Measurements from ENCODE around the gene SLC38A8.

The SLC38A8 gene

GRCh38 chr16:84027625-84028024 is 15.0 kb downstream of the SLC38A8 start:
- DNase-seq = no peak

GRCh38 chr16:84026606-84027005 is 16.0 kb downstream of the SLC38A8 start:
- no peak for DNase-seq

DNA sequence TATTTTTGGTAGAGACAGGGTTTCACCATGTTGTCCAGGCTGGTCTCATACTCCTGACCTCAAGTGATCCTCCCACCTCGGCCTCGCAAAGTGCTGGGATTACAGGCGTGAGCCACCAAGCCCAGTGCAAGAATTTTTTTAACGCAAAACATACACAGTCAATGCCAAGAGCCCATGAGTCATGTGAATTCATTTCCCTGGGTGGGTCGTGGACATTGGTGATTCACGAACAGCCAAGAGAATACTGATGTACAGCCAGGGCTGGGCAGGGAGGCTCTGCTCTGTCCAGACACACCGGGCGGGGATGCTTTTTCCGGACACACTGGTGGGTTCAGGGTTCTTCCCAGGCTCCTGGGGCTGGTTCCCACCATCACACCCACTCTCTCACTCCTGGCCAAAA is 17.7 kb downstream of the SLC38A8 start:
- no peak for DNase-seq

- no peak for DNase-seq
Measured at GRCh38 chr16:84022644-84023043, 20.0 kb downstream of the SLC38A8 start.

DNA sequence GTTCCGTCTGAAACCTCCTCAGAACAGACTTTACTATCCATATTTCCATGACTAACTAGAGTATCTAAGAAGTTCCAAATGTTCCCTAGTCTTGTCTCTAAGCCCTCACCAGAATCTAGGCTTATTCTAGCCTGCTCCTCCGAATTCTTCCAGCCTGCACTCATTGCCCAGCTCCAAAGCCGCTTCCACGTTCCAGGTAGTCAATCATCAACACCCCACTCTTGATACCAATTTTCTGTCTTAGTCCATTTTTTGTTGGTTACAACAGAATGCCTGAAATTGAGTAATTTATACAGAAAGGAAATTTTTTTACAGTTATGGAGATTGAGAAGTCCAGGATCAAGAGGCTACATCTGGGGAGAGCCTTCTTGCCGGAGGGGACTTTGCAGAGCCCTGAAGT is 21.1 kb downstream of the SLC38A8 start:
- no peak for DNase-seq

- no peak for DNase-seq
Measured at GRCh38 chr16:84020353-84020752, 22.2 kb downstream of the SLC38A8 start.

GRCh38 chr16:84018710-84019109 is 23.9 kb downstream of the SLC38A8 start:
- no peak for DNase-seq

DNA sequence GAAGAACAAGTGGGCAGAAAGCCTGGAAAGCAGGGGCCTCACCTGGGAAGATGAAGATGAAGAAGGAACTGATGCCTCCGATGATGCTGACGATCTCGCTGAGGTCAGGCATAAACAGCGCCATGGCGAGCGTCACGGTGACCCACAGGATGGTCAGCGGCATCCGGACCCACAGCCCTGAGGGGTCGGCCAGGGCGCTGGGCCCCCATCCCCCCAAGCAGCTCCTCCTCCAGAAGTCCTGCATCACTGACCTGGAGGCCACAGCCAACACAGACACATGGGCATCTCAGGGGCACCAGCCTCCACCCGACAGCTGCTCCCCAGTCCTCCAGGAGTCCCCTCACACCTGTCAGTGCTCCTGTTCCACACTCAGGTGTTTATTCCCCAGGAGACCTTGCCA is 26.1 kb downstream of the SLC38A8 start:
- DNase-seq = no peak

DNA sequence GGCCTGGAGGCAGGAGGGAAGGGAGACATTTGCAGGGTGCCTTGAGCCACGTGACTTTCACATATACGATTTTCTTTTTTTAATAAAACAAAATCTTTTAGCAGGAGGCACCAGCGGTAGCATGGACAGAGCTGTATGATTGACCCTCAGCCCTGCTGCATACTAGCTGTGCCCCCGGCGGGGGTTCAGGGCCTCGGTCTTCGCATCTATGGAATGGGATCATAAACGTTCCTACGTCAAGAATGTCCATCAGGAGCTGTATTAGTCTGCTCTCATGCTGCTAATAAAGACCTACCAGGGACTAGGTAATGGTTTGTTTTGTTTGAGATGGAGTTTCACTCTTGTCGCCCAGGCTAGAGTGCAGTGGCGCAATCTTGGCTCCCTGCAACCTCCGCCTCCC is 27.2 kb downstream of the SLC38A8 start:
- DNase-seq = no peak

GRCh38 chr16:84014570-84015327 is 27.8 kb downstream of the SLC38A8 start:
- DNase-seq = no peak

DNA sequence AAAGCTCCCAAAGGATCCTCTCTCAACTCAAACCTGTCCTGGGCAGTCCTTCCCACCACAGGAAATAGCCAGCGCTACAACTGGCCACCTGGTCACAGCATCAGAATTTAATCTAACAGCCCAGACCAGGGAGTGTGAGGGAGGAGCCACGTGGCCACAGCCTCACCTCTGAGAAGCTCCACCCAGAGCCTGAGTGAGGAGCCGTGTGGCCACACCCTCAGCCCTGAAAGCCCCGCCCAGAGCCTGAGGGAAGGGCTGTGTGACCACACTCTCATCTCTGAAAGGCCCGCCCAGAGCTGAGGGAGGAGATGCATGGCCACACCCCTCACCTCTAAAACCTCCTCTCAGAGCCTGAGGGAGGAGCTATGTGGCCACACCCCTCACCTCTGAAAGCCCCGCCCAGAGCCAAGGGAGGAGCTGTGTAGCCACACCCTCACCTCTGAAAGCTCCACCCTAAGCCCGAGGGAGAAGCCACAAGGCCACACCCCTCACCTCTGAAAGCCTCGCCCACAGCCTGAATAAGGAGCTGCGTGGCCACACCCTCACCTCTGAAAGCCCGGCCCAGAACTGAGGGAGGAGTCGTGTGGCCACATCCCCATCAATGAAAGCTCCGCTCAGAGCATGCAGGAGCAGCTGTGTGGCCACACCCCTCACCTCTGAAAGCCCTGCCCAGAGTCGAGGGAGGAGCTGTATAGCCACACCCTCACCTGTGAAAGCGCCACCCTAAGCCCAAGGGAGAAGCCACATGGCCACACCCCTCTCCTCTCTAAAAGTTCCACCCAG is 28.6 kb downstream of the SLC38A8 start:
- peak; percentile 0 for DNase-seq

DNA sequence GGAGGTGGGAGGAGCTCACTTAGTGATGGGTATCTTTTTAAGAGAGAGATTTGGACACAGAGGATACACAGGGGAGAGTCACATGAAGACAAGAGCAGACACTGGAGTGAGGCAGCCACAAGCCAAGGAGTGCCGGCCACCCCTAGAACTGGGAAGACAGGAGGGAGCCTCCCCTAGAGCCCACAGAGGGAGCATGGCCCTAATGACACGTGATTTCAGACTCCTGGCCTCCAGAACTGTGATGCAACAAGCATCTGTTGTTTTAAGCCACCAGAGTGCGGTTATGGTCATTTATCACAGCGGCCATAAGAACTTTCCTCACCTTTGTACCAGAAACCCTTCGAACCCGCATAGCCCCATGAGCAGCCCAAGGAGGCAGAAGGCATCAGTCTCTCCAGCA is 33.3 kb downstream of the SLC38A8 start:
- DNase-seq = no peak

DNA sequence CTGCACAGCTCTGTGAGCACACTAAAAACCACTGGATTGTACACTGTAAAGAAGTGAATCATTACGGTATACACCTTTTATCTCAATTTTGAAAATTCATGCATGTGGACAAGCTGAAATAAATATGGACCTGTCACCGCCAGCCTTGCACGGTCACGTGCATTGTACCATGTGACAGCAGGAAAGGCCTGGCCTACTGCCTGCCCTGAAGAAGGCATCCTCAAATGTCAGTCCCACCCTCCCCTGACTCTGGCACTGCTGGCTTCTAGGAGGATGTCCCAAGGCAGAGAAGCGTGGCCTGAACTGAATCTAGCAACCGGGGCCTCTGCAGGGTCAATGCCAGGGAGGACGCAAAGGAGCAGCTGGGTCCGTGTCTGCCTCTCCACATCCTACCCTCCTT is 34.6 kb downstream of the SLC38A8 start:
- DNase-seq = no peak

DNA sequence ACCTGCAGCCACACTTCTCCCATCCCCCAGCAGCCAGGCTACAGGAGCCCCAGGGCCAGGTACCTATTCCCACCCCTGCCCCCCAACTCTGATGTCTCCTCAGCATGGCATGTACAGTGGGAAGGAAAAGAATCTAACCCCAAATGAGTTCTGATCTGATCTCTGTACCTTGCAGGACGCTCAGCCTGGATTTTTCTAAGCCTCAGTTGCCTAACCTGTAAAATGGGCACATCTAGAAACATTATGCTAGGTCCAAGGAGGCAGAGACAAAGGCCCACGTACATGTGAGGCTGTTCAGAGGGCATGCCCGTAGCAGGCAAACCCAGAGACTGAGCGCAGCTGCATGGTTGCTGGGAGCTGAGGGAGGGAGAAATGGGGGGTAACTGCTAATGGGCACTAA is 35.1 kb downstream of the SLC38A8 start:
- DNase-seq = no peak

DNA sequence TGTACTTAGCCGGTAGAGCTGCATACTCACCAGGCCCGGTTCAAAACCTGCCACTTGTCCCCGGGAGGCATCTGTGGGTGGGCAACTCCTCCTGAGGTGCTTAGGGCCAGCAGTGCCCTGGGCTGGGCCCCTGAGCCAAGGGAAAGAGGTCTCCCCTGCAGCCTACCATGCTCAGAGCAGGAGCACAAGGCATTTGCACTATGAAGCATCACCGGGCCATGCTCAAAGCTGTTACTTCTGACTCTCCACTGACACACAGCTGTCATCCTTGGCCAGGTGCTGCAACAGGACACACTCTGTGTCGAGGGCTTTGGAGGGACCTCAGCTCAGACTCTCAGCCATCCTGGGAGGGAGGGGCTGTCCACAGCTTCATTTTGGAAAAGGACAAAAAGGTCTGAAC is 37.2 kb downstream of the SLC38A8 start:
- DNase-seq = no peak

DNA sequence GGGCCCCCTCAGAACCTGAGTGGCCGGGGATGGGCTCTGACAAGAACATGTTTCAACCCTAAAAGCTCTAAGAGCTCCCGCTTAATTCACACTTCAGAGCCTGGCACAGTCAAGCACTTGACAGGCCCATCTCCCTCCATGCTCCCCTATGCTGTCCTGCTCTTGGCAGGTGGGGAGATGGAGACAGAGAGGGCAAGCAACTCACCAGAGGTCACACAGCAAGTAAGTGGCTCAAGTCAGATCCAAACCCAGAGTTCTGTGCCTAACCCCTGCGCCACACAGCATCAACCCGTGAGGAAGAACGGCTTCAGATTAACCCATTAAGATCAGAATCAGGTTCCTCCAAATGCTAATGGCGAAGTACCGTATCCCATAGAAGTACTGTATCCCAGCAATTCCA is 38.2 kb downstream of the SLC38A8 start:
- no peak for DNase-seq

DNA sequence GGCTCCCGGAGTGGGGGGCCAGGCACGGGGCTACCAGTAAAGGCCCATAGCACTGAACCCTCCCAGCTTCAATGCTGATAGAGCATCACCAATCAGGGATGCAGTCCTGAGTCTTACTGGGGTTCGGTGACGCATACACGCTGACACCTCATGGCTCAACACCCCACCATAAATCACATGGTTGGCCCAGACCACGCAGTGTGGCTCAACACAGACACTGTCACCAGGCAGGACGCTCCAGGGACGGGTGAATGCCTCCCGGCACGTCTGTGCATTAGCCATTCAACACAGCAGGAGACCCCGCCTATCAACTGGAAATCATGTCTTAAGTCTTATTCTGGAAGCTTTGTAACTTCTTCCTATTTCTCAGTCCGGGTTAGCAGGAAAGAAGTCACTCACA is 39.6 kb downstream of the SLC38A8 start:
- DNase-seq = no peak

DNA sequence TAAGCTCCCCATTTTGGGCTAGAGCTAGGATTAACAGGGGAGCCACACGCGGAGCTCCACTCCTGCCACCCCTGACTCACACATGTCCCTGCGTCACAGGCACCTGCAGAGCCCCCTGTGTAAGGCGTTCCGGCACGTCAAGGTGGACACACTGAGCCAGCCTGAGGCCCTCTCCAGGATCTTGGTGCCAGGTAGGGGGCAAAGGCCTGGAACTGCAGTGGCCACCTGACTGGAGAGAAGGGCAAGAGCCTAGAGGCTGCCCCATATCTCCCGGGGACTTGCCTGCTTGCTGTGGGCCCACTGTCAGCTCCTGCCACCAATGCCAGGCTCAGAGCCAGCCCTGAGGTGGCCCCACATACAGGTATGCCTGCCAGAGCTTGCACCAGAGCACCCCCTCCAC is 40.9 kb downstream of the SLC38A8 start:
- DNase-seq = no peak

DNA sequence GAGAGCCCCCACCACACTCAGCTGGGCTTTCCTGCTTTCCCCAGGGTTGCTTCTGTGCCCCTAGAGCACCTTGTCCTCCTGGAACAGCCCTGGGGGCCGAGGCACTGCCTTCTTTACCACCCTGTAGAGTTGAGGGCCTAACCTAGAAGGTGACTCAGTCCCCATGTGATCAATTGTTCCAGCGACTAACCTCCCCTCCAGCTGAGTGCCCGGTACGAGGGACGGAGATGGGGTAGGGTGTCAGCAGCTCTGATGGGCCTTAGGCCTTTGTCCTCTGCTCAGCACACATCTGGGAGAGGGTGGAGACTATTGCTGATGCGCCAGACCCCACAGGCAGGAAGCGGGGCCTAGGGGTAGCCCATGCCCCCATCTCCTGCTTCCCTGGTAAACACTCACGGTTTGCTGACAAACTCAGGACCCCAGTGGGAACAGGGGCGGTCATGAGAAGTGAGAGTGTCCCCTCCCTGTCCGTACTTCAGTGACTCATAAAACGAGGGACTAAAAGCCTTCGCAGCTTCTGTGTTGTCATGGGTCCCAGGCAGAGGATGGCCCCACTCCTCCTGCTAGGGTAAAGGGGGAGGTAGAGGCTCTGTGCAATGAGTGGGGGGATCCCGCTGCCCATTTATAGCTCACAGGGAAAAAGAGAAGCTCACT is 41.5 kb downstream of the SLC38A8 start:
- no peak for DNase-seq

GRCh38 chr16:83998091-83998490 is 44.5 kb downstream of the SLC38A8 start:
- DNase-seq = no peak

GRCh38 chr16:83996481-83997252 is 45.9 kb downstream of the SLC38A8 start:
- no peak for DNase-seq

DNA sequence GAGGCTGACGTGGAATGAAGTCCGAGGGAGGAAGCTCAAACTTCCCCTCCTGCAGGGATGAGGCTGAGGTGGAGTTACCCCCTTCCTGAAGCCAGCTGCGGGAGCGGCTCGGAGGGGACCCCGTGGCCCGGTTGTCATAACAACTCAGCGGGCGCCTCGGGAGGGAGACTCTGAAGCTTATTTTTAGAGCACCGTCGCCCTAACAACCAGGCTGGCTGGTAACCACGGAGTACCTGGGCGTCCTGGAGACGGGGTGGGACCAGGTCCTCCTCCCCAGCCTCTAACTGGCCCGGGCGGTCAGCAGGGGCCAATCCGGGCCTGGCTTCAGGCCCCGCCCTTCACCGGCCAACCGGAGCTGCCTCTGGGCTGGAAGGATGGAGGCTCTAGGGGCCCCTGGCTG is 46.8 kb downstream of the SLC38A8 start:
- DNase-seq = peak; percentile 30

DNA sequence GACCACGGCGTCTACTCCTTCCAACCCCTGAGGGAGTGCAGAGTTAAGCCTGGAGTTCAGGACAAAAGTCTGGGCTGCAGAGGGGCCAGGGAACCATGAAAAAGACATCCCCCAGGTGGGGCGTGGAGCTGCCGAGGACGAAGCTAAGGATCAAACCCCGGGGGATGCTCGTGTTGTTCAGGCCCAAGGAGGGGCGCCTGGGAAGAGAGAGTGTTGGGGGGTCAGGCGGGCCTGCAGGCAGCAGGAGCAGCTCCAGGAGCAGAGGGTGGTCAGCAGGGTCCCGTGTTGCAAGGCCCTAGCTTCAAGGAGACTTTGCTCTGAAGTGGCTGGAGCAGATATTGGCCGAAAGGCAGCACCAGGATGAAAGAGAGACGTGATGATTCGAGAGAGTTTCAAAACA is 47.9 kb downstream of the SLC38A8 start:
- DNase-seq = no peak

Data from NCI-H1105 treated with DMSO at 0.1 percent for 48 hours (cell line).